Activated CD4-positive, alpha-beta T cell treated with anti-CD3 and anti-CD28 coated beads, Interleukin-2, amount 10 ng/mL, durations not matched to agents 7 days and 5 days (primary cell): ENCODE measurements around the gene TYW1B. TPM values are rescaled to one million over a fixed set of nuclear protein-coding genes. Genes with fewer than 3 reads are reported as not detected.
"Not testable (repeated sequence)": the region's sequence is repeated elsewhere in the genome, so short reads cannot be mapped to it uniquely, and the experiment has no call there.

Experiments
- CTCF ChIA-PET: fragments of 350-600 bp; sonication (Branson Sonifier 250); formaldehyde crosslinking; loops from one replicate; lab custom pipeline; 2021; ENCODE audit warnings: antibody characterized with exemption; lab: Charles Lee
- POLR2A ChIA-PET: fragments of 350-600 bp; sonication (Branson Sonifier 250); formaldehyde crosslinking; loops from one replicate; lab custom pipeline; 2021; ENCODE audit warnings: antibody characterized with exemption; lab: Charles Lee
- DNase-seq: peaks from one replicate; pipeline ENCODE4 v3.0.0-alpha.2; 2020
- H3K27ac Mint-ChIP-seq: one replicate; pipeline ENCODE4 v1.8.0; 2021; ENCODE audit warnings: mild to moderate bottlenecking, moderate library complexity, mixed read lengths
- H3K27me3 Mint-ChIP-seq: one replicate; pipeline ENCODE4 v1.8.0; 2021; ENCODE audit warnings: mixed read lengths
- H3K36me3 Mint-ChIP-seq: one replicate; pipeline ENCODE4 v1.8.0; 2021; ENCODE audit warnings: low read depth, mixed read lengths
- H3K4me1 Mint-ChIP-seq: one replicate; pipeline ENCODE4 v1.8.0; 2021; ENCODE audit warnings: mixed read lengths
- H3K4me3 Mint-ChIP-seq: one replicate; pipeline ENCODE4 v1.8.0; 2021; ENCODE audit warnings: mild to moderate bottlenecking, moderate library complexity, mixed read lengths
- H3K9me3 Mint-ChIP-seq: one replicate; pipeline ENCODE4 v1.8.0; 2021; ENCODE audit warnings: mixed read lengths
- total RNA-seq, 2 experiments: library from RNA; stranded (reverse); gene quantifications; one replicate each; pipeline ENCODE4 v1.2.3, GENCODE V29; 2021

The TYW1B gene
- total RNA-seq, 2 experiments from 2014 or later, result 4.5 to 4.6 TPM

DNA sequence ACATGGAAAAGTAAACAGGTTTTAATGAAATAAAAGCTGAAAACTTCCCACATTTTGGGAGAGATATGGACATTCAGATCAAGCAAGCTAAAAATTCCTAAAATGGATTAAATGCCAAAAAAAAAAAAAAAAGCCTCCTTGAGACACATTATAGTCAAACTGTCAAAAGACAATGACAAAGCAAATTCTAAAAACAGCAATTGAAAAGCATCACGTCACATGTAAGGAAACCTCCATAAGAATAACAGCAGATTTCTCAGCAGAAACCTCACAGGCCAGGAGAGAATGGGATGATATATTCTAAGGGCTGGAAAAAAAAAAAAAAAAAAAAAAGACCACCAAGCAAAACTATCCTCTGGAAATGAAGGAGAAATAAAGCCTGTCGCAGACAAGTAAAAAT, 97.2 kb downstream of the TYW1B start:
- H3K27ac Mint-ChIP-seq, DNase-seq, POLR2A ChIA-PET, H3K4me3 Mint-ChIP-seq, H3K27me3 Mint-ChIP-seq, H3K4me1 Mint-ChIP-seq, CTCF ChIA-PET: not testable (repeated sequence)
- Mint-ChIP-seq H3K36me3 (peaks cover 35% of the 10 kb centered on the region), H3K9me3 (peaks cover 31% of the 10 kb centered on the region)

- H3K4me3 Mint-ChIP-seq, POLR2A ChIA-PET, DNase-seq, CTCF ChIA-PET, H3K4me1 Mint-ChIP-seq, H3K27ac Mint-ChIP-seq, H3K27me3 Mint-ChIP-seq: not testable (repeated sequence)
- H3K9me3 Mint-ChIP-seq, result peaks cover 30% of the 10 kb centered on the region
- peaks cover 32% of the 10 kb centered on the region for H3K36me3 Mint-ChIP-seq
Measured at GRCh38 chr7:72730384-72730783, 97.6 kb downstream of the TYW1B start.

DNA sequence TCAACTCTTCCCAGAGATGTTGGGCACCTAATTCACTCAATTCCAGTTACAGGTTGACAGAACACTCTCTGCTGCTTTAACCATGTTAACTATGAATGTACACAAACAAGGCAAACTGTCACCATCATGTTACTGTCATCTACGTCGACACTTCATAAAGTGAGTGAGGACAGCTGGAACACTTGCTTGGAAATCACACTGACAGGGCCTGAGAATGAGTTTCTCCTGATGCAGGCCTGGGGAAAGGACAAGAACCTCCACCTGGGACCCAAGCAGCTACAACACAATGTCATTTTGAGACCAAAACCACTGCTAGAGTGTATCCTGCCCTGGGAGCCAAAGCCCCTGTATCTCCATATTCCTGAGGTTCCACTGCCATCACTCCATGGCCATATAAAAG, 98.9 kb downstream of the TYW1B start:
- H3K4me1 Mint-ChIP-seq, CTCF ChIA-PET, POLR2A ChIA-PET, H3K4me3 Mint-ChIP-seq, H3K27me3 Mint-ChIP-seq, H3K27ac Mint-ChIP-seq, DNase-seq: not testable (repeated sequence)
- Mint-ChIP-seq H3K36me3 (peaks cover 24% of the 10 kb centered on the region), H3K9me3 (peaks cover 20% of the 10 kb centered on the region)

DNA sequence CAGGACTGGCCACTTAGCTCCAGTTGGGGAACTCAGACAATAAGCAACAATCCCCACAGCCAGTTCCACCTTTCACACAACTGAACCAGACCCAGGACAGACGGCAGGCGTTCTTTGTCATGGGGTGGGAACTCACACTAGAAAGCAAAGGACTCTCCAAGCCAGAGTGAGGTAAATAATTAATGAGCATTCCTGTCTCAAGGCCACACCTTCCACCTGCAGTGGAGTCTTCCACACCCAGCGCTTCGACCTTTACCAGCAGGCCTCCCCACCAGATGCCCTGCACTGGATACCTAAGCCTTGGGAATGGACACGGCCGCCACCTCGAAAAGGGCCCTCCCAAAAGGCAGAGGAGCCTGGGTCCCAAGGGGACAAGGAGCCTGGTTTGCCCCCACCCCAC, 105.3 kb downstream of the TYW1B start:
- H3K36me3 Mint-ChIP-seq, result peaks cover 10% of the 10 kb centered on the region
- H3K27me3 Mint-ChIP-seq, H3K27ac Mint-ChIP-seq, H3K4me3 Mint-ChIP-seq, H3K9me3 Mint-ChIP-seq, DNase-seq, CTCF ChIA-PET, H3K4me1 Mint-ChIP-seq, POLR2A ChIA-PET: not testable (repeated sequence)

- H3K9me3 Mint-ChIP-seq, H3K27me3 Mint-ChIP-seq, DNase-seq, H3K36me3 Mint-ChIP-seq, H3K27ac Mint-ChIP-seq, POLR2A ChIA-PET, H3K4me1 Mint-ChIP-seq, H3K4me3 Mint-ChIP-seq, CTCF ChIA-PET: not testable (repeated sequence)
Measured at GRCh38 chr7:72720890-72721289, 107.1 kb downstream of the TYW1B start.

- H3K9me3 Mint-ChIP-seq, H3K27me3 Mint-ChIP-seq, POLR2A ChIA-PET, H3K27ac Mint-ChIP-seq, H3K4me1 Mint-ChIP-seq, CTCF ChIA-PET, DNase-seq, H3K4me3 Mint-ChIP-seq: not testable (repeated sequence)
- H3K36me3 Mint-ChIP-seq, result peaks cover 12% of the 10 kb centered on the region
Measured at GRCh38 chr7:72717252-72717774, 110.7 kb downstream of the TYW1B start.

GRCh38 chr7:72711927-72712326, 116.1 kb downstream of the TYW1B start:
- H3K27me3 Mint-ChIP-seq, H3K4me1 Mint-ChIP-seq, H3K4me3 Mint-ChIP-seq, H3K9me3 Mint-ChIP-seq, H3K27ac Mint-ChIP-seq, DNase-seq, POLR2A ChIA-PET: not testable (repeated sequence)
- CTCF ChIA-PET, result interaction anchor here (0.6 kb wide), 1 partner anchor 35 kb away, joined by 5 read pairs; no protein-coding TSS in a partner anchor
- peaks cover 16% of the 10 kb centered on the region for H3K36me3 Mint-ChIP-seq

DNA sequence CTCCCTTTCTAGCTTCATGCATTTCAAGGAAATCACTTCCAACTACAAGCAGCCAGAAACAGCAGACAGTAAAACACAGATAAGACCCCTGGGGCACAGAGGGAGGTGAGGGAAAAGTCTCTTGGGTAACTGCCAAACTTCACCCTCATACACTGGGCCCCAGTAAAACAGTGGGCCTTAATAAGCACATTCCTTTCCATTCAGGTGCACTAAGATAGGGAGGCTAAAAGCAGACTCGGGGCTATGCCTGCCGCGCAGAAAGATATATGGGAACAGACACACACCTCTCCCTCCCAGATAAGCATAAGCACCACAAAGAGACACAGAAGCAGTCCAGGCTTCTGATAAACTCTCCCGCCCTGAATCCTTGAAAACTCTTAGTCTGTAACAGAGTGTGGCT, 117.0 kb downstream of the TYW1B start:
- H3K4me1 Mint-ChIP-seq, result no peaks in the 10 kb centered on the region
- CTCF ChIA-PET, result no interaction called here

GRCh38 chr7:72709909-72710308, 118.1 kb downstream of the TYW1B start:
- ChIA-PET CTCF (no interaction called here), POLR2A (no interaction called here)
- no peak overlapping the region for H3K27ac Mint-ChIP-seq
- no peak for DNase-seq
- H3K9me3 Mint-ChIP-seq, result peaks cover 5% of the 10 kb centered on the region
- no peaks in the 10 kb centered on the region for H3K4me1 Mint-ChIP-seq
- H3K36me3 Mint-ChIP-seq, result peaks cover 17% of the 10 kb centered on the region
- no peaks in the 10 kb centered on the region for H3K27me3 Mint-ChIP-seq
- H3K4me3 Mint-ChIP-seq, result no peak overlapping the region

More for the DNA sequence above, 117.0 kb downstream of the TYW1B start:
- H3K9me3 Mint-ChIP-seq, result peaks cover 5% of the 10 kb centered on the region
- no peak for DNase-seq
- peaks cover 16% of the 10 kb centered on the region for H3K36me3 Mint-ChIP-seq
- POLR2A ChIA-PET, result no interaction called here
- no peak overlapping the region for H3K4me3 Mint-ChIP-seq
- H3K27me3 Mint-ChIP-seq, result no peaks in the 10 kb centered on the region
- no peak overlapping the region for H3K27ac Mint-ChIP-seq

- H3K9me3 Mint-ChIP-seq, H3K4me1 Mint-ChIP-seq, H3K27me3 Mint-ChIP-seq, POLR2A ChIA-PET, DNase-seq, H3K27ac Mint-ChIP-seq, CTCF ChIA-PET, H3K4me3 Mint-ChIP-seq: not testable (repeated sequence)
- peaks cover 17% of the 10 kb centered on the region for H3K36me3 Mint-ChIP-seq
Measured at GRCh38 chr7:72708371-72709050, 119.5 kb downstream of the TYW1B start.

GRCh38 chr7:72706521-72706920, 121.5 kb downstream of the TYW1B start:
- DNase-seq, result no peak
- no peak overlapping the region for H3K27ac Mint-ChIP-seq

DNA sequence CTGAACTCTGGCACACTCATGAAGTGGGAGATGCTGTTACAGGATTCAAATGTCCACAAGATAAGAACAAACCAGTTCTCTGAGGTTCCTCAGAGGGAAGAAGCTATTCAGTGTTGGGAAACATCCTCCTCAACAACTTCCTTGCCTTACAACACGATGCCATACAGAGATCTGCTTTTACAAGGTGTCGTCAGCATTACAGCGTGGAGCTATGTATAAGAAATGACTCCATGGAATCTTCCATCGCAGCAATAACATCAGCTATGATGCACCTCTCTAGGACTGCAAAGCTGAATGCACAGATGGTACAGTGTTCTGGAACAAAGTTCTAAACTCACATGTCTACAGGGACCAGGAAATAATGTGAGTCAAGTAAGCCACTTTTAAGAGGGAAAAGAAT, 122.3 kb downstream of the TYW1B start:
- H3K36me3 Mint-ChIP-seq, CTCF ChIA-PET, H3K4me1 Mint-ChIP-seq, H3K4me3 Mint-ChIP-seq, H3K27ac Mint-ChIP-seq, POLR2A ChIA-PET, H3K27me3 Mint-ChIP-seq, H3K9me3 Mint-ChIP-seq, DNase-seq: not testable (repeated sequence)

More at GRCh38 chr7:72706521-72706920, 121.5 kb downstream of the TYW1B start:
- H3K4me1 Mint-ChIP-seq, result no peaks in the 10 kb centered on the region
- CTCF ChIA-PET, result no interaction called here
- peaks cover 5% of the 10 kb centered on the region for H3K9me3 Mint-ChIP-seq
- POLR2A ChIA-PET, result no interaction called here
- peaks cover 9% of the 10 kb centered on the region for H3K36me3 Mint-ChIP-seq
- H3K4me3 Mint-ChIP-seq, result no peak overlapping the region
- no peaks in the 10 kb centered on the region for H3K27me3 Mint-ChIP-seq

- no peak for DNase-seq
- H3K36me3 Mint-ChIP-seq, result peaks cover 9% of the 10 kb centered on the region
- no peaks in the 10 kb centered on the region for H3K4me1 Mint-ChIP-seq
- H3K27me3 Mint-ChIP-seq, result no peaks in the 10 kb centered on the region
- POLR2A ChIA-PET, result no interaction called here
- no peak overlapping the region for H3K4me3 Mint-ChIP-seq
- CTCF ChIA-PET, result no interaction called here
- peaks cover 5% of the 10 kb centered on the region for H3K9me3 Mint-ChIP-seq
- no peak overlapping the region for H3K27ac Mint-ChIP-seq
Measured at GRCh38 chr7:72704894-72705293, 123.1 kb downstream of the TYW1B start.

GRCh38 chr7:72700548-72700947, 127.5 kb downstream of the TYW1B start:
- CTCF ChIA-PET, H3K4me3 Mint-ChIP-seq, H3K4me1 Mint-ChIP-seq, H3K27ac Mint-ChIP-seq, H3K27me3 Mint-ChIP-seq, H3K9me3 Mint-ChIP-seq, DNase-seq, POLR2A ChIA-PET, H3K36me3 Mint-ChIP-seq: not testable (repeated sequence)
